HepG2 (cell line): ENCODE measurements around the gene DLEC1. TPM values are rescaled to one million over a fixed set of nuclear protein-coding genes. Genes with fewer than 3 reads are reported as not detected.

Experiments used
- AHR ChIP-seq: IDR thresholded peaks from 2 replicates; pipeline ENCODE4 v1.6.1; 2018; ENCODE audit warnings: missing genetic modification reagents, missing compliant biosample characterization
- ARNTL ChIP-seq: sonication (generic); formaldehyde crosslinking; IDR thresholded peaks from 2 replicates; pipeline ENCODE4 v1.4.0; 2020; ENCODE audit warnings: mild to moderate bottlenecking, missing genetic modification reagents
- CTCF ChIP-seq: sonication (generic); formaldehyde crosslinking; IDR thresholded peaks from 2 replicates; pipeline ENCODE4 v1.5.0; 2020; ENCODE audit warnings: mild to moderate bottlenecking, missing genetic modification reagents, moderate library complexity
- DMAP1 ChIP-seq: IDR thresholded peaks from 2 replicates; pipeline ENCODE4 v1.6.1; 2016
- DZIP1 ChIP-seq: sonication (generic); formaldehyde crosslinking; IDR thresholded peaks from 2 replicates; pipeline ENCODE4 v1.5.0; 2020; ENCODE audit warnings: mild to moderate bottlenecking, missing genetic modification reagents
- HNF4A ChIP-seq: sonication (generic); formaldehyde crosslinking; IDR thresholded peaks from 2 replicates; pipeline ENCODE4 v1.4.0; 2020; ENCODE audit warnings: missing genetic modification reagents
- KDM2A ChIP-seq: sonication (generic); formaldehyde crosslinking; IDR thresholded peaks from 2 replicates; pipeline ENCODE4 v1.4.0; 2020; ENCODE audit warnings: low read depth, missing genetic modification reagents, borderline replicate concordance
- NR2F6 ChIP-seq, 2 experiments: IDR thresholded peaks; 2 replicates each; pipeline ENCODE4 v1.6.1; 2016; ENCODE audit warnings: antibody characterized with exemption in 1 of 2, mild to moderate bottlenecking in 1 of 2
- PHF21A ChIP-seq: sonication (generic); formaldehyde crosslinking; IDR thresholded peaks from 2 replicates; pipeline ENCODE4 v1.5.0; 2020; ENCODE audit warnings: mild to moderate bottlenecking, missing genetic modification reagents
- SAP130 ChIP-seq: IDR thresholded peaks from 2 replicates; pipeline ENCODE4 v1.6.1; 2016; ENCODE audit warnings: low read depth
- SP2 ChIP-seq: sonication (generic); formaldehyde crosslinking; IDR thresholded peaks from 2 replicates; pipeline ENCODE4 v1.5.1; 2020; ENCODE audit warnings: mild to moderate bottlenecking, missing genetic modification reagents
- TEAD3 ChIP-seq: optimal IDR thresholded peaks from 2 replicates; pipeline ENCODE3; 2016; ENCODE audit warnings: borderline replicate concordance
- TERF1 ChIP-seq: sonication (generic); formaldehyde crosslinking; IDR thresholded peaks from 2 replicates; pipeline ENCODE4 v1.8.0; 2022; ENCODE audit warnings: mild to moderate bottlenecking, missing genetic modification reagents, moderate library complexity
- THAP11 ChIP-seq: IDR thresholded peaks from 2 replicates; pipeline ENCODE4 v1.6.1; 2016; ENCODE audit warnings: missing biosample characterization, missing genetic modification reagents
- ZBTB38 ChIP-seq: sonication (generic); formaldehyde crosslinking; IDR thresholded peaks from 2 replicates; pipeline ENCODE4 v1.5.1; 2020; ENCODE audit warnings: mild to moderate bottlenecking, missing genetic modification reagents
- ZNF292 ChIP-seq: sonication (generic); formaldehyde crosslinking; IDR thresholded peaks from 2 replicates; pipeline ENCODE4 v1.8.1; 2022; ENCODE audit warnings: mild to moderate bottlenecking, low read depth, missing genetic modification reagents, borderline replicate concordance
- ZNF484 ChIP-seq: sonication (generic); formaldehyde crosslinking; IDR thresholded peaks from 2 replicates; pipeline ENCODE4 v1.5.1; 2020; ENCODE audit warnings: mild to moderate bottlenecking, low read depth, missing genetic modification reagents, borderline replicate concordance
- ZNF773 ChIP-seq: sonication (generic); formaldehyde crosslinking; IDR thresholded peaks from 2 replicates; pipeline ENCODE4 v1.4.0; 2020; ENCODE audit warnings: missing genetic modification reagents, borderline replicate concordance
- ZNF775 ChIP-seq: sonication (generic); formaldehyde crosslinking; IDR thresholded peaks from 2 replicates; pipeline ENCODE4 v1.4.0; 2020; ENCODE audit warnings: missing genetic modification reagents, mild to moderate bottlenecking, moderate library complexity, borderline replicate concordance
- ZXDC ChIP-seq: sonication (generic); formaldehyde crosslinking; IDR thresholded peaks from 2 replicates; pipeline ENCODE4 v1.5.0; 2020; ENCODE audit warnings: mild to moderate bottlenecking, missing genetic modification reagents
- ZZZ3 ChIP-seq: sonication (generic); formaldehyde crosslinking; IDR thresholded peaks from 2 replicates; pipeline ENCODE4 v1.4.0; 2020; ENCODE audit warnings: missing genetic modification reagents, mild to moderate bottlenecking, borderline replicate concordance
- polyA plus RNA-seq, 8 experiments: library from polyadenylated mRNA; depleted of rRNA in 3 of 8; stranded (reverse) in 7 of 8; unstranded in 1 of 8; fragments of >200 nt; fragmentation: Illumina TruSeq in 4 of 8; extraction: Trizol in 4 of 8; gene quantifications; 2 replicates each; pipeline versions ENCODE4 v1.2.1 to v1.2.3, GENCODE V29; 2011 to 2016; ENCODE audit warnings: low read depth in 4 of 8, missing spikeins in 1 of 8, mixed read lengths in 1 of 8; ENCODE audit not compliant: insufficient read depth in 1 of 8
- total RNA-seq, 5 experiments: library from RNA; depleted of rRNA; stranded (reverse); fragments of >200 nt; fragmentation: Illumina TruSeq; extraction: Trizol; gene quantifications; 2 replicates each; pipeline ENCODE4 v1.2.3, GENCODE V29; 2016; ENCODE audit warnings: low read depth in 1 of 5

DLEC1 gene
- total and polyA plus RNA-seq, 2 of the 13 experiments (the other 11 are each of a cell fraction or from before 2014, with no cell fraction given) = 0.09 TPM; not detected in 1

- TF ChIP-seq NR2F6 (IDR thresholded peaks at IDR 0.05) (peak; percentile 87), NR2F6 (CRISPR knock-in tag; IDR thresholded peaks at IDR 0.05) (peak; percentile 91), DMAP1 (no peak), HNF4A (CRISPR knock-in tag) (peak; percentile 10; the same call in 1 of the 2 replicates), SAP130 (CRISPR knock-in tag) (peak; percentile 41; the same call in 1 of the 2 replicates), ZNF484 (CRISPR knock-in tag) (no peak), TERF1 (no peak), ZXDC (CRISPR knock-in tag) (no peak), THAP11 (CRISPR knock-in tag) (no peak), ZNF775 (no peak), PHF21A (CRISPR knock-in tag) (no peak), CTCF (CRISPR knock-in tag) (peak; percentile 38; the same call in 1 of the 2 replicates), KDM2A (0 out of 2 replicates have a peak, but pooled peaks have one; percentile 36), TEAD3 (peak; percentile 16), ZZZ3 (no peak), SP2 (CRISPR knock-in tag) (no peak), ARNTL (peak; percentile 79), ZBTB38 (CRISPR knock-in tag) (no peak), AHR (no peak), DZIP1 (CRISPR knock-in tag) (no peak), ZNF773 (no peak), ZNF292 (0 out of 2 replicates have a peak, but pooled peaks have one; percentile 27)
These were observed 43.1 kb upstream of the DLEC1 start (continued) for GRCh38 chr3:37995652-37996641.
